Measurements from ENCODE around the gene MSH2. TPM values are rescaled to one million over a fixed set of nuclear protein-coding genes. Genes with fewer than 3 reads are reported as not detected.
A peak's percentile ranks its signal among the peaks of the same experiment; 100 is the strongest.

The MSH2 gene
- total RNA-seq, 2 experiments from 2014 or later: 56.9 to 59.2 TPM

- no peak for ATAC-seq
- Mint-ChIP-seq H3K36me3 (ENCODE audit: low read depth) (peaks cover 3% of the 10 kb centered on the region), H3K27me3 (no peaks in the 10 kb centered on the region), H3K27ac (no peak overlapping the region), H3K4me3 (no peak overlapping the region), H3K4me1 (ENCODE audit: low read depth) (peaks cover 18% of the 10 kb centered on the region), H3K9me3 (no peaks in the 10 kb centered on the region)
- ChIA-PET POLR2A (no interaction called here), CTCF (no interaction called here)
- intact Hi-C loops (cut with micrococcal nuclease): no loop called here
- no peak for TF ChIP-seq CTCF (IDR thresholded peaks at IDR 0.05)
- DNase-seq: no peak
Observed at GRCh38 chr2:47518497-47519146, 115.7 kb downstream of the MSH2 start.

- Mint-ChIP-seq H3K27me3 (no peaks in the 10 kb centered on the region), H3K9me3 (no peaks in the 10 kb centered on the region), H3K27ac (no peak overlapping the region), H3K4me1 (ENCODE audit: low read depth) (peaks cover 18% of the 10 kb centered on the region), H3K4me3 (no peak overlapping the region), H3K36me3 (ENCODE audit: low read depth) (peaks cover 3% of the 10 kb centered on the region)
- no peak for TF ChIP-seq CTCF (IDR thresholded peaks at IDR 0.05)
- no peak for DNase-seq
- ChIA-PET CTCF (no interaction called here), POLR2A (interaction anchor here (2.3 kb wide), 1 partner anchor 24 kb away, joined by 6 read pairs; no protein-coding TSS in a partner anchor)
- ATAC-seq: no peak
- intact Hi-C loops (cut with micrococcal nuclease): no loop called here
Observed at GRCh38 chr2:47519147-47519537, 116.2 kb downstream of the MSH2 start.

- H3K4me3 Mint-ChIP-seq: peak overlapping the region; percentile 85
- POLR2A ChIA-PET: interaction anchor here (2.3 kb wide), 1 partner anchor 25 kb away, joined by 6 read pairs; no protein-coding TSS in a partner anchor
- TF ChIP-seq CTCF (IDR thresholded peaks at IDR 0.05): no peak
- H3K27ac Mint-ChIP-seq: peak overlapping the region; percentile 49
- DNase-seq: no peak
- H3K36me3 Mint-ChIP-seq (ENCODE audit: low read depth): peaks cover 3% of the 10 kb centered on the region
- CTCF ChIA-PET: interaction anchor here (1.3 to 1.6 kb wide), 4 partner anchors 8 to 248 kb away, joined by 3 to 5 read pairs (median 4); partner anchors contain the start of gene MSH2
- intact Hi-C loops (cut with micrococcal nuclease): no loop called here
- ATAC-seq: no peak
- H3K27me3 Mint-ChIP-seq: no peaks in the 10 kb centered on the region
- no peaks in the 10 kb centered on the region for H3K9me3 Mint-ChIP-seq
- H3K4me1 Mint-ChIP-seq (ENCODE audit: low read depth): peaks cover 18% of the 10 kb centered on the region
Observed at GRCh38 chr2:47519604-47520301, 116.8 kb downstream of the MSH2 start.

- intact Hi-C loops (cut with micrococcal nuclease): no loop called here
- H3K27ac Mint-ChIP-seq: peak overlapping the region; percentile 49
Observed at GRCh38 chr2:47520302-47520630, 117.3 kb downstream of the MSH2 start.

More at GRCh38 chr2:47520302-47520630, 117.3 kb downstream of the MSH2 start:
- Mint-ChIP-seq H3K4me3 (peak overlapping the region; percentile 85), H3K9me3 (no peaks in the 10 kb centered on the region), H3K27me3 (no peaks in the 10 kb centered on the region), H3K36me3 (ENCODE audit: low read depth) (peaks cover 3% of the 10 kb centered on the region), H3K4me1 (ENCODE audit: low read depth) (peaks cover 18% of the 10 kb centered on the region)
- no peak for ATAC-seq
- POLR2A ChIA-PET: interaction anchor here (2.3 kb wide), 1 partner anchor 25 kb away, joined by 6 read pairs; no protein-coding TSS in a partner anchor
- TF ChIP-seq CTCF (IDR thresholded peaks at IDR 0.05): no peak
- peak; percentile 19 for DNase-seq
- CTCF ChIA-PET: interaction anchor here (1.2 to 1.6 kb wide), 5 partner anchors 8 to 247 kb away, joined by 3 to 5 read pairs (median 3); partner anchors contain the start of gene MSH2
